DND-41 (cell line): ENCODE results near the gene NDRG3.
"Not testable (repeated sequence)": the region's sequence is repeated elsewhere in the genome, so short reads cannot be mapped to it uniquely, and the experiment has no call there.

ENCODE experiments used
- ATAC-seq: fragments of 200-7000 bp; cut with Tn5 transposase; 3 replicates; pipeline ENCODE4 v1.9.1; 2021; ENCODE audit warnings: low read depth; ENCODE audit not compliant: insufficient read depth
- DNase-seq: peaks from one replicate; pipeline ENCODE4 v3.0.0-alpha.2; 2020
- H2AFZ ChIP-seq: 2 replicates; pipeline ENCODE4 v1.6.0; 2012; ENCODE audit warnings: low read depth, low read length
- H3K27ac ChIP-seq: 2 replicates; pipeline ENCODE4 v1.5.1; 2012; ENCODE audit warnings: low read length, inconsistent platforms
- H3K27me3 ChIP-seq: fragments of 200-600 bp; sonication (generic); 2 replicates; pipeline ENCODE4 v1.6.0; 2012; ENCODE audit warnings: low read length, mild to moderate bottlenecking, inconsistent platforms; ENCODE audit not compliant: insufficient read depth, poor library complexity
- H3K36me3 ChIP-seq: 2 replicates; pipeline ENCODE4 v1.5.1; 2012; ENCODE audit warnings: low read length, inconsistent platforms; ENCODE audit not compliant: insufficient read depth
- H3K4me1 ChIP-seq: 2 replicates; pipeline ENCODE4 v1.5.1; 2012; ENCODE audit warnings: mild to moderate bottlenecking, low read length; ENCODE audit not compliant: insufficient read depth
- H3K4me2 ChIP-seq: 2 replicates; pipeline ENCODE4 v1.6.0; 2012; ENCODE audit warnings: mild to moderate bottlenecking, moderate library complexity, low read length, inconsistent platforms; ENCODE audit not compliant: insufficient read depth
- H3K4me3 ChIP-seq, 2 experiments: fragments of 200-600 bp in 1 of 2; shearing (Covaris generic) in 1 of 2; 2 replicates each; pipeline ENCODE4 v1.5.1; 2012 to 2016; ENCODE audit warnings: inconsistent platforms in 2 of 2, low read length in 2 of 2, mild to moderate bottlenecking in 2 of 2, low read depth in 1 of 2, moderate library complexity in 1 of 2
- H3K79me2 ChIP-seq: 2 replicates; pipeline ENCODE4 v1.6.0; 2012; ENCODE audit warnings: low read length, inconsistent platforms; ENCODE audit not compliant: insufficient read depth
- H3K9ac ChIP-seq: 2 replicates; pipeline ENCODE4 v1.6.0; 2012; ENCODE audit warnings: low read depth, mild to moderate bottlenecking, inconsistent platforms, low read length, moderate library complexity
- H3K9me3 ChIP-seq: 2 replicates; pipeline ENCODE4 v1.5.1; 2012; ENCODE audit warnings: low read length, moderate library complexity, mild to moderate bottlenecking, inconsistent platforms; ENCODE audit not compliant: insufficient read depth, severe bottlenecking
- H4K20me1 ChIP-seq: 2 replicates; pipeline ENCODE4 v1.6.0; 2012; ENCODE audit warnings: low read length; ENCODE audit not compliant: insufficient read depth
- CTCF ChIP-seq: IDR thresholded peaks from 2 replicates; pipeline ENCODE4 v1.5.1; 2012; ENCODE audit warnings: borderline replicate concordance, low read length, moderate library complexity, mild to moderate bottlenecking; ENCODE audit not compliant: poor library complexity, severe bottlenecking; ENCODE audit errors: extremely low read depth
- EZH2 ChIP-seq: IDR thresholded peaks from 3 replicates; pipeline ENCODE4 v1.6.1; 2012; ENCODE audit warnings: borderline replicate concordance, low read depth, mild to moderate bottlenecking, moderate library complexity, low read length, inconsistent platforms; ENCODE audit not compliant: severe bottlenecking

The NDRG3 gene

GRCh38 chr20:36709126-36709525 is 36.8 kb downstream of the NDRG3 start:
- Histone ChIP-seq H3K4me1 (no peaks in the 10 kb centered on the region), H2AFZ (no peak overlapping the region), H3K9ac (no peak overlapping the region), H3K4me2 (no peak overlapping the region), H3K9me3 (no peaks in the 10 kb centered on the region), H3K36me3 (peaks cover 8% of the 10 kb centered on the region; the same call in 1 of the 2 replicates), H3K27ac (no peak overlapping the region), H3K4me3 (no peak overlapping the region), H3K27me3 (no peaks in the 10 kb centered on the region), H3K79me2 (no peaks in the 10 kb centered on the region), H4K20me1 (no peaks in the 10 kb centered on the region)
- no peak for TF ChIP-seq CTCF
- TF ChIP-seq EZH2 = no peak
- no peak for ATAC-seq
- DNase-seq = no peak

- H3K4me3 ChIP-seq = no peak overlapping the region
- H3K4me1 ChIP-seq = no peaks in the 10 kb centered on the region
- no peaks in the 10 kb centered on the region for H3K27me3 ChIP-seq
- no peak for DNase-seq
- no peak overlapping the region for H3K9ac ChIP-seq
- no peak overlapping the region for H3K4me2 ChIP-seq
- no peaks in the 10 kb centered on the region for H3K79me2 ChIP-seq
- H4K20me1 ChIP-seq = no peaks in the 10 kb centered on the region
- no peak overlapping the region for H2AFZ ChIP-seq
- H3K36me3 ChIP-seq = peaks cover 8% of the 10 kb centered on the region; the same call in 1 of the 2 replicates
- no peak for ATAC-seq
- TF ChIP-seq EZH2 (no peak), CTCF (no peak)
- no peaks in the 10 kb centered on the region for H3K9me3 ChIP-seq
- no peak overlapping the region for H3K27ac ChIP-seq
Observed at GRCh38 chr20:36703530-36703929, 42.4 kb downstream of the NDRG3 start.

- H3K27me3 ChIP-seq = no peaks in the 10 kb centered on the region
- no peak overlapping the region for H3K4me3 ChIP-seq
- ATAC-seq (no peak), DNase-seq (no peak)
- H3K4me2 ChIP-seq = no peak overlapping the region
- no peaks in the 10 kb centered on the region for H3K4me1 ChIP-seq
- no peak for TF ChIP-seq CTCF
- TF ChIP-seq EZH2 = no peak
- no peak overlapping the region for H3K9ac ChIP-seq
- H3K9me3 ChIP-seq = no peaks in the 10 kb centered on the region
- H4K20me1 ChIP-seq = no peaks in the 10 kb centered on the region
- H3K79me2 ChIP-seq = no peaks in the 10 kb centered on the region
- no peak overlapping the region for H3K27ac ChIP-seq
- H2AFZ ChIP-seq = no peak overlapping the region
- H3K36me3 ChIP-seq = peaks cover 3% of the 10 kb centered on the region; the same call in 1 of the 2 replicates
Observed at GRCh38 chr20:36700438-36700837, 45.5 kb downstream of the NDRG3 start.

GRCh38 chr20:36695467-36695866 is 50.4 kb downstream of the NDRG3 start:
- not testable (repeated sequence) for H3K36me3 ChIP-seq, H2AFZ ChIP-seq, H3K4me3 ChIP-seq, H3K27ac ChIP-seq, H3K4me2 ChIP-seq, H4K20me1 ChIP-seq, H3K79me2 ChIP-seq, H3K9ac ChIP-seq, H3K27me3 ChIP-seq, H3K9me3 ChIP-seq, ATAC-seq, DNase-seq, H3K4me1 ChIP-seq
